Keratinocyte (primary cell): ENCODE data around the gene PNCK. TPM values are rescaled to one million over a fixed set of nuclear protein-coding genes. Genes with fewer than 3 reads are reported as not detected.

ENCODE experiments used
- DNase-seq: peaks from one replicate; pipeline ENCODE4 v3.0.0-alpha.2; 2011; ENCODE audit warnings: low read depth, missing footprints, low spot score
- FAIRE-seq: peaks from 2 replicates; lab custom pipeline; 2011; peaks lifted over from hg19 to GRCh38; lab: Jason Lieb, UNC
- H2AFZ ChIP-seq: 2 replicates; pipeline ENCODE4 v1.6.0; 2012; ENCODE audit warnings: low read length, control low read depth, inconsistent platforms; ENCODE audit not compliant: control insufficient read depth
- H3K27ac ChIP-seq: 2 replicates; pipeline ENCODE4 v1.5.1; 2011; ENCODE audit warnings: low read length; ENCODE audit not compliant: control insufficient read depth, insufficient read depth
- H3K27me3 ChIP-seq: 3 replicates; pipeline ENCODE4 v1.6.0; 2011; ENCODE audit warnings: low read length; ENCODE audit not compliant: control insufficient read depth, insufficient read depth; ENCODE audit errors: extremely low read depth
- H3K36me3 ChIP-seq, 2 experiments: 2 replicates in 1 of 2; 3 replicates in 1 of 2; pipeline ENCODE4 v1.5.1; 2011; ENCODE audit warnings: low read length in 2 of 2, mild to moderate bottlenecking in 1 of 2; ENCODE audit not compliant: control insufficient read depth in 2 of 2, insufficient read depth in 2 of 2; ENCODE audit errors: extremely low read depth in 1 of 2
- H3K4me1 ChIP-seq: 3 replicates; pipeline ENCODE4 v1.5.1; 2011; ENCODE audit warnings: low read length; ENCODE audit not compliant: control insufficient read depth, insufficient read depth; ENCODE audit errors: extremely low read depth
- H3K4me2 ChIP-seq: 3 replicates; pipeline ENCODE4 v1.6.0; 2011; ENCODE audit warnings: low read depth, low read length; ENCODE audit not compliant: control insufficient read depth, insufficient read depth; ENCODE audit errors: extremely low read depth
- H3K4me3 ChIP-seq, 3 experiments: fragments of 200-600 bp in 1 of 3; sonication (generic) in 1 of 3; 2 replicates in 2 of 3; 3 replicates in 1 of 3; pipeline ENCODE4 v1.5.1; 2011 to 2016; ENCODE audit warnings: low read length in 3 of 3, mild to moderate bottlenecking in 3 of 3, control low read depth in 2 of 3, inconsistent platforms in 1 of 3, low read depth in 1 of 3, mixed read lengths in 1 of 3, mixed run types in 1 of 3, moderate library complexity in 1 of 3; ENCODE audit not compliant: control insufficient read depth in 2 of 3, insufficient read depth in 2 of 3; ENCODE audit errors: extremely low read depth in 1 of 3
- H3K79me2 ChIP-seq: 2 replicates; pipeline ENCODE4 v1.6.0; 2012; ENCODE audit warnings: low read length; ENCODE audit not compliant: control insufficient read depth, insufficient read depth
- H3K9ac ChIP-seq: 3 replicates; pipeline ENCODE4 v1.6.0; 2011; ENCODE audit warnings: low read length; ENCODE audit not compliant: control insufficient read depth, insufficient read depth; ENCODE audit errors: extremely low read depth
- H3K9me1 ChIP-seq: 3 replicates; pipeline ENCODE4 v1.6.0; 2011; ENCODE audit warnings: low read length; ENCODE audit not compliant: control insufficient read depth, insufficient read depth; ENCODE audit errors: extremely low read depth
- H3K9me3 ChIP-seq: 2 replicates; pipeline ENCODE4 v1.5.1; 2012; ENCODE audit warnings: low read depth, low read length; ENCODE audit not compliant: control insufficient read depth
- H4K20me1 ChIP-seq: 3 replicates; pipeline ENCODE4 v1.6.0; 2011; ENCODE audit warnings: low read length; ENCODE audit not compliant: control insufficient read depth, insufficient read depth; ENCODE audit errors: extremely low read depth
- EZH2 ChIP-seq: IDR thresholded peaks from one replicate; pipeline ENCODE4 v1.6.1; 2012; ENCODE audit warnings: inconsistent platforms, mild to moderate bottlenecking, low read length, moderate library complexity
- dilution Hi-C: fragments of 300-500 bp; cut with MboI; formaldehyde crosslinking; loops from one replicate; pipeline ENCODE4 v1.7.0; 2020; ENCODE audit warnings: low sequenced_read_pairs; ENCODE audit not compliant: extremely low pct_ligation_motif_present
- polyA plus RNA-seq, 5 experiments: library from polyadenylated mRNA; depleted of rRNA in 3 of 5; stranded (reverse) in 3 of 5; stranded (forward) in 1 of 5; unstranded in 1 of 5; fragments of >200 nt; gene quantifications; 1 replicate in 1 of 5; 2 replicates in 3 of 5; 3 replicates in 1 of 5; pipeline versions ENCODE4 v1.2.1 to v1.2.3, GENCODE V29; 2011 to 2012; ENCODE audit warnings: missing spikeins in 2 of 5, low read depth in 1 of 5, low replicate concordance in 1 of 5
- TF ChIP-seq, protein P1 (sequence below), 3 experiments: IDR thresholded peaks in 1 of 3; conservative IDR thresholded peaks in 1 of 3; optimal IDR thresholded peaks in 1 of 3; 2 replicates in 2 of 3; 3 replicates in 1 of 3; pipeline versions ENCODE3 to v1.5.1; 2011; ENCODE audit warnings: low read length in 3 of 3, mild to moderate bottlenecking in 3 of 3, moderate library complexity in 2 of 3, control low read depth in 1 of 3, inconsistent platforms in 1 of 3; ENCODE audit not compliant: insufficient read depth in 2 of 3; ENCODE audit errors: extremely low read depth in 1 of 3

The PNCK gene
- polyA plus RNA-seq, 1 donor (not counting 4 experiments of a cell fraction or from before 2014, with no cell fraction given), result 0.24 TPM

DNA sequence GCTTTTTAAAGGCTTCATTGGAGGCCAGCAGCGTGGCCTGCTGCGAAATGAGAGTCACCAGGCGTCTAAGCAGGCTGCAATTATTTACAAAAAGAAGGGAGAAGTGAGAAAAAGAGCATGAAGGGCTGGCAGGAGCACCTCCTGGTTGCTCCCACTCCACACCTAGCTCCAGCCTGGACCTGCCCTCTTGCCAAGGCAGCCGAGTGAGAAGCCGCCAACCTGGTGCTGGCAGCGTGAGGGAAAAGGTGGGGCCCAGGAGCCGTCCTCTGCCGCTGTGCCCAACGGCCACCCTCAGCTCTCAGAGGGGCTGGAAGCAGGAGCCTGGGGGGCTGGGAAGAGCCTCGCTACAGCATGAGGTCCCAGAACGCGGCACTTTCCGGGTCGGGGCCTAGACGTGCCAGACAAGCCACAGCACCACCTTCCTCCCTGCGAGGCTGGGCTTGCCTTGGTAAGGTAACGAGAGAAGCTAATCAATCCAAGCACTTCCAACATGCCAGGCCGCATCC, 30.5 kb upstream of the PNCK start:
- H3K4me1 ChIP-seq, result peaks cover 40% of the 10 kb centered on the region

DNA sequence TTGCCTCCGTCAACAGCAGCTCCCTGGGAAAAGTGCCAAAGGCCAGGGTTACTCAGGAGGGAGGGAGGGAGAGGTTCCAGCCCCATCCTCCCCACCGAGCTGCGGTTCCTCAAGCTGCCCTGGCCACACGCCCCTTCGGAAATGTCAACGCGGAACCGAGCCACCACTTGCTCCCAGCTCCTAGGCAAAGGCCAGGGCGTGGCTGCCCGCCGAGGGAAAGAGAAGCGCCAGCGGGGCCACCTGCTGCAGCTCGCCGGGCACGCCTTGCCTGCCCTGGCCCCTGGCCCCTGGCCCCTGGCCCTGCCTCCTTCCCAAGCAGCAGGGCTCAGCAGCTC, 29.4 kb upstream of the PNCK start:
- H3K79me2 ChIP-seq, result peaks cover 5% of the 10 kb centered on the region
- dilution Hi-C loops, result no loop called here
- no peak for DNase-seq
- H3K9ac ChIP-seq, result no peak overlapping the region
- H3K4me3 ChIP-seq, result no peak overlapping the region
- H3K4me1 ChIP-seq, result peaks cover 32% of the 10 kb centered on the region
- no peak for FAIRE-seq
- no peak overlapping the region for H3K27ac ChIP-seq
- peaks cover 0 to 9% of the 10 kb centered on the region in 2 experiments for H3K36me3 ChIP-seq
- no peak overlapping the region for H2AFZ ChIP-seq
- H3K4me2 ChIP-seq, result no peak overlapping the region
- no peaks in the 10 kb centered on the region for H3K9me1 ChIP-seq
- H3K27me3 ChIP-seq, result no peaks in the 10 kb centered on the region
- H4K20me1 ChIP-seq, result no peaks in the 10 kb centered on the region
- TF ChIP-seq, protein P1, sequence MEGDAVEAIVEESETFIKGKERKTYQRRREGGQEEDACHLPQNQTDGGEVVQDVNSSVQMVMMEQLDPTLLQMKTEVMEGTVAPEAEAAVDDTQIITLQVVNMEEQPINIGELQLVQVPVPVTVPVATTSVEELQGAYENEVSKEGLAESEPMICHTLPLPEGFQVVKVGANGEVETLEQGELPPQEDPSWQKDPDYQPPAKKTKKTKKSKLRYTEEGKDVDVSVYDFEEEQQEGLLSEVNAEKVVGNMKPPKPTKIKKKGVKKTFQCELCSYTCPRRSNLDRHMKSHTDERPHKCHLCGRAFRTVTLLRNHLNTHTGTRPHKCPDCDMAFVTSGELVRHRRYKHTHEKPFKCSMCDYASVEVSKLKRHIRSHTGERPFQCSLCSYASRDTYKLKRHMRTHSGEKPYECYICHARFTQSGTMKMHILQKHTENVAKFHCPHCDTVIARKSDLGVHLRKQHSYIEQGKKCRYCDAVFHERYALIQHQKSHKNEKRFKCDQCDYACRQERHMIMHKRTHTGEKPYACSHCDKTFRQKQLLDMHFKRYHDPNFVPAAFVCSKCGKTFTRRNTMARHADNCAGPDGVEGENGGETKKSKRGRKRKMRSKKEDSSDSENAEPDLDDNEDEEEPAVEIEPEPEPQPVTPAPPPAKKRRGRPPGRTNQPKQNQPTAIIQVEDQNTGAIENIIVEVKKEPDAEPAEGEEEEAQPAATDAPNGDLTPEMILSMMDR (optimal IDR thresholded peaks at IDR 0.05 in 1 of 3, IDR thresholded peaks at IDR 0.05 in 1 of 3, conservative IDR thresholded peaks at IDR 0.05 in 1 of 3; ENCODE audit: extremely low read depth in 1 of 3, insufficient read depth in 2 of 3, low read length in 3 of 3), result no peak
- TF ChIP-seq EZH2, result no peak
- no peaks in the 10 kb centered on the region for H3K9me3 ChIP-seq

More for the DNA sequence above, 30.5 kb upstream of the PNCK start:
- Histone ChIP-seq H3K9me3 (no peaks in the 10 kb centered on the region), H3K4me2 (no peak overlapping the region), H3K9me1 (no peaks in the 10 kb centered on the region), H3K9ac (no peak overlapping the region), H4K20me1 (no peaks in the 10 kb centered on the region), H3K79me2 (peaks cover 5% of the 10 kb centered on the region), H3K4me3 (no peak overlapping the region), H3K27ac (no peak overlapping the region), H3K36me3 (peaks cover 0 to 9% of the 10 kb centered on the region in 2 experiments), H2AFZ (no peak overlapping the region), H3K27me3 (no peaks in the 10 kb centered on the region)
- no peak for TF ChIP-seq EZH2
- TF ChIP-seq, protein P1 (optimal IDR thresholded peaks at IDR 0.05 in 1 of 3, IDR thresholded peaks at IDR 0.05 in 1 of 3, conservative IDR thresholded peaks at IDR 0.05 in 1 of 3; ENCODE audit: extremely low read depth in 1 of 3, insufficient read depth in 2 of 3, low read length in 3 of 3), result no peak
- DNase-seq, result no peak
- dilution Hi-C loops, result no loop called here
- FAIRE-seq, result no peak
